ENCODE measurements around the gene NR2F1.

The NR2F1 gene

DNA sequence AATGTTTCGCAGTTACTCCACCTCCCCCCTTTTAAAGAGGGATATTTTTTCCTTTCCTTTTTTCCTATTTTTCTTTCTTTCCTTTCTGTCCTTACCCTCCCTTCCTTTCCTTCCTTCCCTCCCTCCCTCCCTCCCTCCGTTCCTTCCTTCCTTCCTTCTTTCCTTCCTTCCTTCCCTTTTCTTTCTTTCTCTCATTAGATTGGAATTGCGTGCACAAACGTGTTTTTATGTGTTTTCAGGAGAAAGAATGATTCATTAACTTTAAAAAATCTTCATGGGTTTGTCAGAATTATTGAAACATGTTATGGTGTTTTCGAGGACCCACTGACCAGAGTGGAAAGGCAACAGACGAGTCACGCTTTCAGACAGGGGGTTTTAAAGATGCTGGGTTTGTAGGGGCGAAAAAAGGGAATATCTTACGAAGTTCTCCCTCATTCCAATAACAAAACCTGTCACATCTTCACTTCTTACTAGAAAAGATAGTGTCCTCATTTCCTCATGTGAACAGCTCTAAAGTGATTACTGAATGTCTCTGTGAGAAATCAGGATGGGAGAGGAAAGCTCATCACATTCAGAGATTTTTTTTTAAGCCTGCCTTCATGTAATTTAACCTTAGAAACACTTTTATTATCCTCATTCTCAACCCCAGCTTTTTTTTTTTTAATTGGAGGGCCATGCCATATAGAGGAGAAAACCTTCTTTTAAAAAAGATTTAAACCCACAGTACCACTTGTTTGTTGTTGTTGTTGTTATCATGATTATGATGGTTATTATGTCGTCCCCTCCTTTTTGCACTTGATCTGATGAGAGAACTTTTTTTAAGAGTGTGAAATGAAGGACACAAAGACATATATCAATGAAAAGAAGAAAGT, 21.9 kb downstream of the NR2F1 start:
- no peak for DNase-seq (ENCODE audit: low spot score)

DNA sequence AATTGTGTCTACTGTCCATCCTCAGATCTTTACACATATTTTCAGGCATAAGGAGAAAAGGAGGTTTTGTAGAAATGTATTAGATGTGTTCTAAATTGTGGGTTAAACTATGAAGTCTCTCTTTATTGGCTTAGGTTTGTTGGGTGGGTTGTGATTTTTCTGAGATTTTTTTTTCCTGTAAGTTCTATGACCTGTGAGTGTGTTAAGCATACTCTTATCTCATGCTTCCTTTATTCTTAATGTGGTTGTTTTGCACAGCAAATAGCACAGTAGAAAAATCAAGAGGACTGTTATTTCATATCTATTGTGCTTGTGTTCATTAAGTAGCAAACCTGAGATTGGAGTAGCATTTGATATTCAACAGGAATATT, 23.3 kb downstream of the NR2F1 start:
- DNase-seq (ENCODE audit: low spot score), result no peak

DNA sequence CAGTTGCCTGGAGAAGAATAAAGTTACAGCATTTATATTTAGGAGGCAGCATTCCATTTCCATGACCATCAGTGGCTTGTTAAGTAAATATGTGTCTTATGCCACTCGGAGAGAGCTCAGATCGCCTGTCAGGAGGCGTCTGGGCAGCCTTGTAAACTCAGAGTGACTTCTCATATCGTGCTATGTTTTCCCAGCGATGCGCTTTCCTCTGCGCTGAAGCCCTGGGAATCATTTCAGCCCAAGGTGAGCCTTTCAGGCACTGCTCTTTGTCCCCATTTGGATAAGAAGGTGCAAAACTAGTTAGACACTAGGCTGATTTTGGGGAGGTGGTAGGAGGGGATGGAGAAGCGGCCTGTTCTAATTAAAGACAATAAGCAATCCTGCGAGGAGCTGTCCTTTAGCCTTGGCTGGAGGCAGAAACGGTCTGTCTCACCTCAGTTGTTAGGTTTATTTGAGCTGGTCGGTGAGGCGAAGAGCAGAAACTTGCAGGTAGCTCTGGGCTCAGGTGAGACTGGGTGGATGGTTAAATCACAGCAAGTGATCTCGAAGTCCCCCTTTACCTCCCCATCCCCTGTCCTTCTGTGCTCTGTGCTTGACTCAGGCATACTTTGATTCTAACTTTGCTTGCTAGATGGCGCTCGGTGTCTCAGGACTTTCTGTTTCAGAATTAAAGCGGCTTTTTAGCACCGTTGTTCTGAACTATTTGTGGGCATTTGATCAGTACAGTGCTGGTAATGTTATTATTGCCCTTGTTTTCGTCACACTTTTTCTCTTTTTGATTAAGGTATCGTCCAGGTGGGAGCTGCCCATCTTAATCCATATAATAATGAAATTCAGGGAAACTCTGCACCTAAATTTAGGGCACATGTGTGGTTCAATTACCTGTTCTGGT, 24.6 kb downstream of the NR2F1 start:
- no peak for DNase-seq (ENCODE audit: low spot score)

DNA sequence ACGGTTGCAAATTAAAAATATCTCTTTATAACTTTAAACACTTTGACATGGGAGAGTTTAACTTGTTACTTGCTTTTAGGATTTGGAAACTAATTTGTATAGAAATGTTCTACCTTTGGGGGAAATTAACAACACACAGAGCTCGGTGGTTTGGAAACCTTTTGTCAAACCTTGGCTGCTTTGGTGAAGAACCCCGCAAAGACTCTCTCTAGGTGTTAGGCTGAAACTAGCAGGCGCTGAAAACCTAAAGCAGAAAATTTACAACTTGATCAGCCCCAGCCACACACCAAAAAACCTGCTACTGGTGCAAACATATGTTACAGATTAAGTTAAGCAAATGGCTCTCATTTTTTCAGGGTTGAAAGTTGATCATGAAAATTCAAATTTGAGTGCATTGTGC, 25.8 kb downstream of the NR2F1 start:
- no peak for DNase-seq (ENCODE audit: low spot score)

DNA sequence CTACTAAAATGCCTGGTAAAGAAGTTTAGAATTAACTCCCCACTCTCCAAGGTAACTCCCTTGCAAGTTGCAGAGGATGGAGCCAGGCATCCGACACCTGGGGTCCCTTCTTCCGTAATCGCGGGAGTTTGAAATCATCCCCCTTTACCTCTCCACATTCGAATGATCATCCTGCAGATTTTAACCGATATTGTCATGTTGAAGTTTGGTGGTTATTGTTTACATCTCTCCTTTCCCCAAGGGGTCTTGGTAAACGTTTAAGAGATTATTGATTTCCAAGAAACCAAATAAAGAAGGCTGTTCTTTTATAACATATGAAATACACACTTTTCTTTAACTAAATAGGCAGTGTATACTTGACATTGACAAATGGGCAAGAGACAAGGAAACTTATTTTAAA, 26.7 kb downstream of the NR2F1 start:
- DNase-seq (ENCODE audit: low spot score), result no peak

DNA sequence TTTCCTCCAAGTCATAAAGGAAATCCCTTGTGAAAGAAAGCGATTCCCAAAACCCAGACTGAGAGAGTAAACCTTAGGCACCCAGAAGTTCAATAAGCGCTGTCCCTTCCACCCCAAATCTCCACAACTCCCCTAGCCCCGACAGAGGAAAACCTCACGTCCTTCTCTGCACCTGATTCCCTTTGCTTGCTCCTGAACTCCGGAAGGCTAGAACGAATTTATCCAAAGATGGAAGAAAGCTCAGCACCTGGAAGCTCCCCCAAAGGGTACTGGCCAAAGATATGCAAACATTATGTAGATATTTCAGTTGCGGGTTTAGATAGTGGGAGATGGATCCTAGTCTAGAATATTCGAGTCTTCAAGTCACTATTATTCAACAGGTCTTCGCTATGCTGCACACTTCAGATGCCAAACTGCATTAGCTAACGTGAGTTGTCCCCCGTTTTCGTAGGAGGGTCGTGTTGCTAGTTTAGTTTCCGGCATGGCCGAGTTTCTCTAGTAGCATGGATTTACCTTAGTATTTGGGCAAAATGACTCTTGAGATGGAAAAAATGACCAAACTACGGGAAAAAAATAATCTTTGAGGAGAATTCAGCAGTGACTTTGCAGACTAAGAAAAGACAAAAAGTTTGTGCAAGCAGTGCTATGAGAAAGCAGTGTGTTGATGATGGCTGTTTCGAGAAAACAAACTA, 27.7 kb downstream of the NR2F1 start:
- no peak for DNase-seq (ENCODE audit: low spot score)

DNA sequence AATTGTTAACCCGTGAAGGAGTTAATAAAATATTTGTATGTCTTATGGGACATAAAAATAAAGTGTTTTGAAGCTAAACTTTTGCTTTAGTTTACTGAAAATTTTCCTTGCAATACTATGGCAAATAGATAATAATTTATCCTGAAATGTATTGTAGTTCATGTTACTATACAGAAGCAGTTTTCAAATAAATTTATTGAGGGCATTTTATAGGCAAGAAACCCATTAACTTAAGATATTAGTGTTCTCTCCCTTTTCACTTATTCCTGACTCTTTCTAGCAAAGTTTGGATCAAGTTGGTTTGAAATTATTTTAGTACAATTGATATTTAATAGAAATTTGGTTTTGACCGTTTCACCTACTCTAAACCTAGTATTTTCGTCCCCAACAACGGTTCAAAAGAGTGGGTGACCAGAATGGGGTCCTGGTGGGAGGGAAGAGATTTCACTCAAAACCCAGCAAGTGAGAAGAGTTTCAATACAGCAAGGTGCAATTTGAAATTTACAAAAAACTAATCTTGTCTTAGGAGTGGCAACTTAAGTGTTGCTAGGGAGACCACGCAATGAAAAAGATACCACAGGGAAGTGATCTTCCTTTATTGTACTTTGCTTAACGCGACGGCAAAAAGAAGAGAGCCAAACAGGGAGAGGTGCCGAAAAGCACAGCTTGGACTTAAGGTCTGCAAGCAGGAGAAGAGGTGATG, 28.4 kb downstream of the NR2F1 start:
- no peak for DNase-seq (ENCODE audit: low spot score)

DNA sequence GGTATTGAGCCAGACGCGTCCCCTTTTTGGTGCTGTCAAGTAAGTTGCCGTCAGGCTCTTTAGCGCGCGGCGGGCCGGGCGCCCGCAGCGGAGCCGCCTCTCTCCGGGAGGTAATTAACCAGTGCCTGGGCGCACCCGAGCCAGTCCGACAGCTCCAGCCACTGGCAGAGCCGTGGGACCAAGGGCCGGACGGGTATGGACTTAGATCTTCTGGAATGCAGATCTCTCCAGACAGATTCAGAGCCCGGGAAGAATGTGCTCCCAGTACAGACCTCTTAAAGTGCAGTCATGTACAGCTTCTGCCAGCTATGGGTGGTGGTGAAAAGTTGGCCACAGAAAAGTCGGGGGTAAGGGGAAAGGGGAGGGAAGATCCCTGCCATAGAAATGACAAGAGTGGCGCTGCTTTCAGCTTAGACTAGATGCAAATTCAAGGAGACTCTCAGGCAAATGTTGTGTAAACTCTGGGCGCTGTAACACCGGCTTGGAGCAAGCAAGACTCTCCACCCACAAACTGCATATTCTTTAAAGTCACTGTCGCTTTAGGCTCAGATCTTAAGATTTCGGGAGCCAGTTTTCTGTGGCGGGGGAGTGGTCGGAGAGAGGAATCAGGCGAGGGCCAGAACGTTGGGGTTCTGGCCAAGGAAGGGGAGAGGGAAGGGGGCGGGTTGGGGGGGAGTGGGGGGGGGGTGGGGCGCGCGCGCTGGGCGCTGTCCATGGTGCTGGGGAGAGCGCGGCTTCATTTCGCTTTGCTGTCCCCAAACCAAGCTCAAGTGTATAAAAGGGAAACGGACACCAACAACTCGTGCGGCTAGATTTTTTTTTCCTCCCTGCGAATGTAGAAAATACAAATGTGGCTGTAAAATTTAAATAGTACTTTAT, 29.2 kb downstream of the NR2F1 start:
- no peak for DNase-seq (ENCODE audit: low spot score)

DNA sequence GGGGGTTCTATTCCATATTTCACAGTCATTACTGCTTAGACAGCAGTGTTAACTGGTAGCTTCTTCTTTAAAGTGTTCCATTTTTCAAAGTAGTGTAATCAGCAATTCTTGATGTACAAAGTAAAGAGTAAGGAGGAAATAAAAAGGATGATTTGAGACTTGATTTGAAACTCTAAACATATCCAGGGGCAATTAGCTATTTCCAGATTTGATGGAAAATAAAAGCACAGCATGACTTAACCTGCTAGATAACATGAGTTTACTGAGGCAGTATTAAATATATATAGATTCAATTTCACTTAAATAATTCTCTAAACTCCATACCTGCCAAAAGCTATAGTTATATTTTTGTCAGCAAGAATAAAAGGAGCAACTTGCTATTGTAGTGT, 29.8 kb downstream of the NR2F1 start:
- no peak for DNase-seq (ENCODE audit: low spot score)

DNA sequence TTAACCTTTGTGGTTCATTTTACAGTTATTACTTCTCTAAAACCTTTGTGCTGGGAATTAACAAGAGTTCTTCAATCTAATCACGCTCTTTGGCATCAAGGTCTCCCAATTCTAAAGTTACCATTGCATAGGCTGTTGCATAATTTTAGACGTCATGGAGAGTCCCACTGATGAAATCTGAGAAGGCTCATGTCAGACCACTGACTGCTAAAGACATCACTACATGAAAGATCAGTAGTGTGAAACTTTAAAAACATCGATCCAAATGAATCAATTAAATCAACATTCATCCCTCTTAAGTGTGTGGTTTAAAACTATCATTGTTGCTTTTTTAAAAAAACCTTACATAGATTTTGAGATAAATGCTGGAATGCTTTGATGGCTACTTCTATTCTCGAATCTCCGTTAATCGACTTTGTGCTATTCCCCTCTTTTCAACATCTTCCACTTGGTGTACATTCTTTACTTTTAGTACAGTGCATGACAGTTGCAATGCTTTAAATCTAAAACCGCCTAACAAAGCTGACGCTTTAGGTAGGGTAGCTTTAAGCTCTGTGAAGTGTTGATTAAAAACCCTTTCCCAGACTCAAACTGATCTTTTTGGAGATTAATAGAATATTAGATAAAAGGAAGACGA, 33.6 kb downstream of the NR2F1 start:
- no peak for DNase-seq (ENCODE audit: low spot score)

DNA sequence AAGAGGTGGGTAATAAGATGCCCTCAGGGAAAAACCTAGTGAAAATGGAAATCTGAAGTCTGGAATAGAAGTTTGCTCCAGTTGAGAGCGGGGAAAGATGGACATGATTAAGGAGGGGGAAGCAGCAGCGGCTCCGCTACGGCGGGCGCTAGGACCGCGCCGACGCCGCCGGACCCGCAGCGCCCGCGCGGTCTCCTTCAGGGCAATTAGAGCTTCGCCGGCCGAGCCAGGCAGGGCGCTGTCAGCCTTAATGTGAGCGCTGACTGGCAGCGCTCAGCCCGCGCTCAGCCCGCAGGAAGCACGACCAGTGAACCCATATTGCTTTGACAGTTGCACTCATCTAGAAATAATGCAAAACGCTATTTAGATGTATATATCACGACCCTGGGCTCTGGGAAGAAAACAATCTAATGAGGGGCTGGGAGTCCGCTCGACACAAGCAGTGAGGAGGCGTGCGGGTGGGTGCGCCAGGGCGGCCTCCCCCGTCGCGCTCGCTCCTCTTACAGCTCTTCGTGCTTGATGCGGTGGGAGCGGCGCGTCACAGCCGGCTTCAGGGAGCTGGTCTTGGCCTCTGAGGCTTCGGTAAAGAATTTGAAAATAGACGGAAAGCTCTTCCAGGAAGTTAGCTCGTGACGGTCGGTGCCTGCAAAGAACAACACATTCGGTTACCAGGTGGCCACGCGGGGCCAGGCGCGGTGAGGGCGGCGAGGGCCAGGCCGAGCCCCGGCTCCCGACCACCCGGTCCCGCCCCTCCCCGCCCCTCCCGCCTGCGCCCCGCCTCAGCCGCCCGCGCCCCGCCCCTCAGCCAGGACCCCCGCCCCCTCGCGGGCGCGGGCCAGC, 37.7 kb downstream of the NR2F1 start:
- peak; percentile 76 for DNase-seq (ENCODE audit: low spot score)

DNA sequence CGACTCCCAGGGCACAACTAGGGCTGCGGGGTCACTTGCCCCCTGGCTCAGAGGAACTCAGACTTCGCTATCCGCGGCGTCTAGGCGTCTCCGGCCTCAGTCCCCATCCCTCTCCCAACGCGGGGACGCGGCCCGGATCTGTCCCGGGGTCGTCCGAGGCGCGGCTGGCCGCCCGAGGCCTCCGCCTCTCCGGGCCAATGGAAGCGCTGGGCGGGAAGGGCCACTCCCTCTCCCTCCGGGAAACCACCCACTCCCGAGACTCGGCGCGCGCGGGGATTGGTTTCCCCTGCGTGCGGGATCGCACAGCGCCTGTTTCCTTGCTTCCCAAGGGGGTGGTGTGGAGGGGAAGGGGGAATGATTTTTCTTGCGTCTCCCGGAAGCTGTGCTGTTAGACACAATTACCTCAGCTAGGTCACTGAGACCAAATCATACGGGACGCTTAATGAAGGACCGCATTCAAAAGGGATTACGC, 38.3 kb downstream of the NR2F1 start:
- peak; percentile 79 for DNase-seq (ENCODE audit: low spot score)

DNA sequence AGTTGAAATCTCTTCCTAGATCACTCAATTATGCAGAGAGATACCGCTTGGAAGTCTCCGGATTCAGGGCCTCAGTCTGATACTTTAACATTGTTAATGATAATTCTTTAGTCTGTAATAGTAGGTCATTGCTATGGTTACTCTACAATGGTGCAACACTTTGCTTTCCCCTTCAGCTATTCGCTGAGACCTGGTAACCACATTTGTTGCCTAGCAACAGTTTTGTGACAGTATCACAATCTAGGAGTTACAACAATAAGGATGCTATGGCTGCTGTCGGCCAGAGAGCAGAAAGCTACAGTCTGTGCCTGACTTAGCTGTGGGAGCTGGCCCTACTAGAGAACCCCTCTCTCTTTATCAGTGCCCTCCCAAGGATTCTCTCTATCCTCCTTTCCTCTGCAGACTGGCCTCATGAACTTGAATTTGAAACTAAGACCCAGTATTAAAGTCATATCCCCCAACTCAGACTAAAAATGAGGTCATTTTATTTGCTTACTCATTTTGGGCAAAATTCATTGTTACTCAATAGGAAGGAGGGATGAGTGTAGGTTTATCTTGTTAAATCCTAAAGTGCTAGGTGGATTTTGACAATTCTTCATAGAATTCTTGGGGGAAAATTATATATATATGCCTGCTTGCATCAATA, 39.3 kb downstream of the NR2F1 start:
- DNase-seq (ENCODE audit: low spot score), result no peak

DNA sequence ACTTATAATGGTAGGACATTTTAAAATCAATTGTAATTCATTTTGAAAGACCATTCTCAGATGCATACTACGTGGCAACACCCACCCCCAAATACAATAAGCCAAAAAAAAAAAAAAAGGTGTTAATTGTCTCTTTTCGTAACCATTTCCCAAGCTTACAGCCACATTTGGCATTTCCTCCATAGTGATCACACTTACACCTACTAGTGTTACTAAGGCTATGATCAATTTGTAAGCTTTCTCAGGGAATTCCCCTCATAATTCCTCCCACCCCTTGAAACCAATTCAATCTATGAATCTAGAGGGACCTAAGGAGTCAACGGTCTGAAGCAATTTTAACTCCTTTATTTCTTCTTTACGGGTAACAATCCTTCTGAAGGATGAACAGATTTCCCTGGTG, 40.1 kb downstream of the NR2F1 start:
- DNase-seq (ENCODE audit: low spot score), result no peak

DNA sequence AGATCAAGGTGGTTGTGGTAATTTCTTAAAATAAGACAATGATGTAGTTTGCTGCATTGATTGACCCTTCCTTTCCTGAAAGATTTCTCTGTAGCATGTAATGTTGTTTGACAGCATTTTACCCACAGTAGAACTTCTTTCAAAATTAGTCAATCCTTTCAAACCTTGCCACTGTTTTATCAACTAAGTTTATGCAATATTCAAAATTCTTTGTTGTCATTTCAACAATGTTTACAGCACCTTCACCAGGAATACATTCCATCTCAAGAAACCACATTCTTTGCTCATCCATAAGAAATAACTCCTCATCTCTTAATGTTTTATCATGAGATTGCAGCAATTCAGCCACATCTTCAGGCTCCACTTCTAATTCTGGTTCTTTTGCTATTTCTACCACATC, 43.8 kb downstream of the NR2F1 start:
- DNase-seq (ENCODE audit: low spot score), result no peak

DNA sequence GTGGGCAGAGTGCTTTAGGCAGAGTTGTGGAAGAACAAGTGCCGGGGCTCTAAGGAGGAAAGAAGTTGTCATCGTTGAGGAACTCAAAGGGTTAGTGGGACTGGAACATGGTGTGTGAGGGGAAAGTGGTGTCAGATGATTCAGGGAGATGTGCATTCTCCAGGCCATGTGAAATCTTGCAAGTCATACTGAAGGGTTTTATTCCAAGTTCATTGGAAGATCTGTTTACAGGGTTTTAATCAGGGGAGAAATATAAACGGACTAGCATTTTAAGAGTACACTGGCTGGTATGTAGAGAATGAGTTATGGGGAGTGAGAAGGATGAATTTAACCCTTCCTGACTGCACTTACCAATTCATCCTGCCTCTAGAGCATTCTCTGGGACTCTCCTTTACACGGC, 49.3 kb downstream of the NR2F1 start:
- DNase-seq (ENCODE audit: low spot score), result no peak

DNA sequence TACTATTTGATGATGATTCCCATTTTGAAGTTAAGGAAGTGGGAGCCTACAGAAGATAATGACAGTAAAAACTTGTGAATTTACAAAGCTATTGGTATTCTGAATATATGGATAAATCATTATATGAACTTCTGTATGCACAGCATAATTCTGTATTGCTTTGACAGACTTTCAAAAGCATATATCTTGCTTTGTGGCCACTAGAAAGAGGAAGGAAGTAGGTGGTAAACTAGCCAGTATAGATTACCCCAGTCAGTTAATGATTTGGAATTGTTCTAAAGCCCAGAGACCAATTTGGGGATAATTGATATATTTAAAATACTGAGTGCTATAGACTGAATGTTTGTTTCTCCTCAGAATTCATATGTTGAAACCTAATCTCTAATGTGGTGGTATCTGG, 53.0 kb downstream of the NR2F1 start:
- DNase-seq (ENCODE audit: low spot score), result no peak

DNA sequence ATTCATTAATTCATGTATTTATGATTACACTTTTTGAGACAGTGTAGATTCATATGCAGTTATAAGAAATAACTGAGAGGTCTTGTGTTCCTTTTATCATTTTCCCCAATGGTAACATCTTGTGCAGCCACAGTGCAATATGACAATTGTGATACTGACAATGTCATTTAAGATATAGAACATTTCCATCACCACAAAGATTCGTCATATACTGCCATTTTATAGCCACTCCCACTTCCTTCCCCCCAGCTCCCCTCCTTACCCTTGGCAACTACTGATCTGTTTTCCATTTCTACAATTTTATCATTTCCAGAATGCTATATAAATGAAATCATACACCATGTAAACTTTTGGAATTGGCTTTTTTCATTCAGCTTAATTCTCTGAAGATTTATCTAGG, 53.8 kb downstream of the NR2F1 start:
- no peak for DNase-seq (ENCODE audit: low spot score)

DNA sequence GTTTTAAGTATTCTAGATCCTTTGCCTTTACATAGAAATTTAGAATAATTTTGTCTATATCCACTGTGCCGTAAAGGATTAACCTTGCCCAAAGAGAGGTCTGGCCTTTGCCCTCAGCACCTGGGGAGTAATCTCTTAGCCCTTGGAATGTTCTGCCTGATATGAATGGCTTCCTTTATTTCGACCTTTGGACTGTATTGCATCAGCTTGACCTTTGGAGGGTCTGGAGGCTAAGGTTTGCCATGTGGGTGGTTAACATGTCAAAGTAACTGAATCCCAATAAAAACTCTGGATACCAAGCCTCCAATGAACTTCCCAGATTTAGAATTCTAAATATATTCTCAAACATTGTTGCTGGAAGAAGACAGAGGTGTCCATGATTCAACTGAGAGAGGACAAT, 54.7 kb downstream of the NR2F1 start:
- DNase-seq (ENCODE audit: low spot score), result no peak
